DND-41 (cell line): ENCODE measurements around the gene AIM2.

Source experiments
- CTCF ChIP-seq: IDR thresholded peaks from 2 replicates; pipeline ENCODE4 v1.5.1; 2012; ENCODE audit warnings: borderline replicate concordance, low read length, moderate library complexity, mild to moderate bottlenecking; ENCODE audit not compliant: poor library complexity, severe bottlenecking; ENCODE audit errors: extremely low read depth
- EZH2 ChIP-seq: IDR thresholded peaks from 3 replicates; pipeline ENCODE4 v1.6.1; 2012; ENCODE audit warnings: borderline replicate concordance, low read depth, mild to moderate bottlenecking, moderate library complexity, low read length, inconsistent platforms; ENCODE audit not compliant: severe bottlenecking

- TF ChIP-seq CTCF, result no peak
- no peak for TF ChIP-seq EZH2
These were observed 45.5 kb upstream of the AIM2 start for GRCh38 chr1:159122005-159122621.
